ENCODE results near the gene TMEM59.

DNA sequence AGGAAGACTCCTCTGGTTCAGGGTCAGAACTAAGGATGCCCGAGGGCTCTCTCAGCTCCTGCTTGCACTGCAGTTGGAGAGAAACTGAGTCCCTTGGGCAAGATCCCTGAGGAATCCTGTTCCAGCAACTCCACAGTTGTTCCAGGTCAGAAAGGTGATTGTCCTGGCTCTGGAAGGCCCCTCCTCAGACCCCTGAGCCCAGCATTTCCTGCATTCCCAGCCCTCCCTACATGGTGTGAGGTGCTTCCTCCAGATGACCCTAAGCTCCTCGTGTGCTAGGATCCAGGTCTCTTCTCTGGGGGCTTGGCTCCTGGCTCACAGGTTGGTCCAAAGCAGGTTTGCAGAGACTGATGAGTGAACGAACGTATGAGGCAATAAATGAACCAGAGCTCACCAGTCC is 46.5 kb downstream of the TMEM59 start:
- TF ChIP-seq, protein P1, sequence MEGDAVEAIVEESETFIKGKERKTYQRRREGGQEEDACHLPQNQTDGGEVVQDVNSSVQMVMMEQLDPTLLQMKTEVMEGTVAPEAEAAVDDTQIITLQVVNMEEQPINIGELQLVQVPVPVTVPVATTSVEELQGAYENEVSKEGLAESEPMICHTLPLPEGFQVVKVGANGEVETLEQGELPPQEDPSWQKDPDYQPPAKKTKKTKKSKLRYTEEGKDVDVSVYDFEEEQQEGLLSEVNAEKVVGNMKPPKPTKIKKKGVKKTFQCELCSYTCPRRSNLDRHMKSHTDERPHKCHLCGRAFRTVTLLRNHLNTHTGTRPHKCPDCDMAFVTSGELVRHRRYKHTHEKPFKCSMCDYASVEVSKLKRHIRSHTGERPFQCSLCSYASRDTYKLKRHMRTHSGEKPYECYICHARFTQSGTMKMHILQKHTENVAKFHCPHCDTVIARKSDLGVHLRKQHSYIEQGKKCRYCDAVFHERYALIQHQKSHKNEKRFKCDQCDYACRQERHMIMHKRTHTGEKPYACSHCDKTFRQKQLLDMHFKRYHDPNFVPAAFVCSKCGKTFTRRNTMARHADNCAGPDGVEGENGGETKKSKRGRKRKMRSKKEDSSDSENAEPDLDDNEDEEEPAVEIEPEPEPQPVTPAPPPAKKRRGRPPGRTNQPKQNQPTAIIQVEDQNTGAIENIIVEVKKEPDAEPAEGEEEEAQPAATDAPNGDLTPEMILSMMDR (IDR thresholded peaks at IDR 0.05): no peak
- no peak for TF ChIP-seq ZFX (IDR thresholded peaks at IDR 0.05; ENCODE audit: borderline replicate concordance)
